Mucosa of descending colon (tissue), 3 donors: ENCODE data around the gene WDR70. TPM values are rescaled to one million over a fixed set of nuclear protein-coding genes. Genes with fewer than 3 reads are reported as not detected.
"Not testable (repeated sequence)": the region's sequence is repeated elsewhere in the genome, so short reads cannot be mapped to it uniquely, and the experiment has no call there.

ENCODE experiments used
- ATAC-seq: fragments of 200-7000 bp; cut with Tn5 transposase; one replicate; pipeline ENCODE4 v1.9.1; 2020; ENCODE audit warnings: mild to moderate bottlenecking, moderate library complexity
- DNase-seq, 3 donors: peaks; one replicate each; pipeline ENCODE4 v3.0.0-alpha.2; 2020
- H3K36me3 ChIP-seq: fragments of 200-600 bp; one replicate; pipeline ENCODE4 v1.8.0; 2021; ENCODE audit warnings: low read depth, mild to moderate bottlenecking
- H3K4me1 ChIP-seq: fragments of 200-600 bp; one replicate; pipeline ENCODE4 v1.8.0; 2021; ENCODE audit warnings: low read depth, mild to moderate bottlenecking
- H3K4me3 ChIP-seq: fragments of 200-600 bp; one replicate; pipeline ENCODE4 v1.8.0; 2021; ENCODE audit warnings: mild to moderate bottlenecking
- H3K9me3 ChIP-seq: fragments of 200-600 bp; one replicate; pipeline ENCODE4 v1.8.0; 2021; ENCODE audit warnings: mild to moderate bottlenecking
- intact Hi-C, 2 donors: fragments of 100-400 bp; cut with DNase I in 1 of 2; cut with micrococcal nuclease in 1 of 2; formaldehyde crosslinking; loops; one replicate each; pipeline versions ENCODE4 v1.11.0 to v1.11.1; 2022; cut with DNase I, micrococcal nuclease
- total RNA-seq, 3 donors: library from RNA; stranded (reverse); fragmentation: NEBNext Ultra II Directional in 2 of 3; extraction: Animal tissue kit (Norgen Biotek cat#: 25700) in 2 of 3; gene quantifications; one replicate each; pipeline versions ENCODE4 v1.2.1 to v1.2.4, GENCODE V29; 2021 to 2023
- TF ChIP-seq, protein P1 (sequence below): fragments of 200-600 bp; IDR thresholded peaks from one replicate; pipeline ENCODE4 v1.8.0; 2022; ENCODE audit warnings: antibody characterized with exemption, mild to moderate bottlenecking
- donor health status: DM: no; HTN: no; CAD: no; lungs with moderate emphysema.
- donor health status: DM: no; HTN: no; CAD: no.
- donor health status: DM: no; HTN: yes; CAD: no.

Gene WDR70
- total RNA-seq, 3 donors from 2014 or later: 19.5 to 42.5 (median 38.0) TPM

DNA sequence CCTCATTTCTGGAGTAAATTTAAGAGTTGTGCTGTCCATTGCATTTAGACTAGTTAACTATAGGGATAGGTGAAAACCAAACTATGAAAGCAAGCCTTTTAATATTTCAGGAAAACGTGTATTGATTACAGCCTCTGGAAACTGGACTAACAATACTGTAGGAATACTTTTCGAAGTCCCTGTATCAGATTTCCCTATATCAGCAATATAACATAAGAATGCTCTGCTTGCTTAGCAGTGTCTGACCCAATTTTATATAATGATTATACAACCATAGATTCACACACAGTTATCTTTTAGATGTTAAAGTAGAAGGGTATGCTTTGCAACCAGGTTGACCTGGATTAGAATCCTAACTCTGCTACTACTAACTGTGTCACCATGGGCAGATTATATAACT is 203.1 kb downstream of the WDR70 start:
- TF ChIP-seq, protein P1, sequence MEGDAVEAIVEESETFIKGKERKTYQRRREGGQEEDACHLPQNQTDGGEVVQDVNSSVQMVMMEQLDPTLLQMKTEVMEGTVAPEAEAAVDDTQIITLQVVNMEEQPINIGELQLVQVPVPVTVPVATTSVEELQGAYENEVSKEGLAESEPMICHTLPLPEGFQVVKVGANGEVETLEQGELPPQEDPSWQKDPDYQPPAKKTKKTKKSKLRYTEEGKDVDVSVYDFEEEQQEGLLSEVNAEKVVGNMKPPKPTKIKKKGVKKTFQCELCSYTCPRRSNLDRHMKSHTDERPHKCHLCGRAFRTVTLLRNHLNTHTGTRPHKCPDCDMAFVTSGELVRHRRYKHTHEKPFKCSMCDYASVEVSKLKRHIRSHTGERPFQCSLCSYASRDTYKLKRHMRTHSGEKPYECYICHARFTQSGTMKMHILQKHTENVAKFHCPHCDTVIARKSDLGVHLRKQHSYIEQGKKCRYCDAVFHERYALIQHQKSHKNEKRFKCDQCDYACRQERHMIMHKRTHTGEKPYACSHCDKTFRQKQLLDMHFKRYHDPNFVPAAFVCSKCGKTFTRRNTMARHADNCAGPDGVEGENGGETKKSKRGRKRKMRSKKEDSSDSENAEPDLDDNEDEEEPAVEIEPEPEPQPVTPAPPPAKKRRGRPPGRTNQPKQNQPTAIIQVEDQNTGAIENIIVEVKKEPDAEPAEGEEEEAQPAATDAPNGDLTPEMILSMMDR: no peak
- no peak for ATAC-seq
- Histone ChIP-seq H3K36me3 (no peaks in the 10 kb centered on the region), H3K4me3 (no peak overlapping the region), H3K9me3 (no peaks in the 10 kb centered on the region), H3K4me1 (peaks cover 7% of the 10 kb centered on the region)
- DNase-seq: no peak
- intact Hi-C loops: no loop called here

DNA sequence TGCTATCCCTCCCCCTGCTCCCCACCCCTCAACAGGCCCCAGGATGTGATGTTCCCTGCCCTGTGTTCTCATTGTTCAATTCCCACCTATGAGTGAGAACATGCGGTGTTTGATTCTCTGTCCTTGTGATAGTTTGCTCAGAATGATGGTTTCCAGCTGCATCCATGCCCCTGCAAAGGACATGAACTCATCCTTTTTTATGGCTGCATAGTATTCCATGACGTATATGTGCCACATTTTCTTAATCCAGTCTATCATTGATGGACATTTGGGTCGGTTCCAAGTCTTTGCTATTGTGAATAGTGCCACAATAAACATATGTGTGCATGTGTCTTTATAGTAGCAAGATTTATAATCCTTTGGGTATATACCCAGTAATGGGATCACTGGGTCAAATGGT is 214.2 kb downstream of the WDR70 start:
- H3K9me3 ChIP-seq, ATAC-seq, intact Hi-C loops, H3K4me3 ChIP-seq, H3K4me1 ChIP-seq, DNase-seq, H3K36me3 ChIP-seq: not testable (repeated sequence)

DNA sequence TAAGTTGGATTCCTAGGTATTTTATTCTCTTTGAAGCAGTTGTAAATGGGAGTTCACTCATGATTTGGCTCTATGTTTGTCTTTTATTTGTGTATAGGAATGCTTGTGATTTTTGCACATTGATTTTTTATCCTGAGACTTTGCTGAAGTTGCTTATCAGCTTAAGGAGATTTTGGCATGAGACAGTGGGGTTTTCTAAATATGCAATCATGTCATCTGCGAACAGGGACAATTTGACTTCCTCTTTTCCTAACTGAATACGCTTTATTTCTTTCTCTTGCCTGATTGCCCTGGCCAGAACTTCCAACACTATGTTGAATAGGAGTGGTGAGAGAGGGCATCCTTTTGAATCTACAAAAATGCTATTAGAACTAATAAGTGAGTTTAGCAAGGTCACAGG is 215.7 kb downstream of the WDR70 start:
- H3K4me1 ChIP-seq, H3K36me3 ChIP-seq, ATAC-seq, intact Hi-C loops, DNase-seq, H3K4me3 ChIP-seq, H3K9me3 ChIP-seq: not testable (repeated sequence)

DNA sequence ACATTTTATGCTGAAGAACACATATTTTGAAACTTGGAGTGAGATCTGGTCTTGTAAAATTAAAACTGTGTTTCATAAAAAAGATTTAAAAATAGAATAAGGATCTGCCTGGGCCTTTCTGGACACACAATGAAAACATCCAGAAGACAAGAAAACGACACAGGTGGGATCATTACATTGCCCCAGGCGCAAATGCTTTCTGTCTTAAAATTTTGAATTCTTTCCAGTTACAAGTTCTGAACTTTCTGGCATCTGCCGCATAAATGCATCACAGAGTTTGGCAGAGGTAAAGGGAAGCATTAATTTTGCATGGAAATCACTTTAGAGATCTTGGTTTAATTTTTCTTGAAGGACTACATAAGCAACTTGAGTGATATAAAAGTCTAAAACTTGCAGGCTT is 219.6 kb downstream of the WDR70 start:
- ATAC-seq (no peak), DNase-seq (no peak)
- H3K4me1 ChIP-seq: no peaks in the 10 kb centered on the region
- peaks cover 10% of the 10 kb centered on the region for H3K9me3 ChIP-seq
- TF ChIP-seq, protein P1: no peak
- no peak overlapping the region for H3K4me3 ChIP-seq
- intact Hi-C loops: no loop called here
- no peaks in the 10 kb centered on the region for H3K36me3 ChIP-seq

DNA sequence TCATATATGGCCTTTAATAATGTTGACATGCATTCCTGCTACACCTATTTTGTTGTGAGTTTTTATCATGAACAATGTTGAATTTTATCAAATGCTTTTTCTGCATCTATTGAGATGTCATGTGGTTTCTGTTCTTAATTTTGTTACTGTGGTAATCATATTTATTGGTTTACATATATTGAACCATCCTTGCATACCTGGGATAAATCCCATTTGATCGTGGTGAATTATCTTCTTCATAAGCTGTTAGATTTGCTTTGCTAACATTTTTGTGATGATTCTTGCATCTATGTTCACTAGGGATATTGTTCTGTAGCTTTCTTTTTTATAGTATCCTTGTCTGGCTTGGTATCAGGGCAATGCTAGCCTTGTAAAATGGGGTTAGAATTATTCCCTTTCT is 222.0 kb downstream of the WDR70 start:
- DNase-seq (no peak), ATAC-seq (no peak)
- Histone ChIP-seq H3K4me1 (no peaks in the 10 kb centered on the region), H3K9me3 (peaks cover 10% of the 10 kb centered on the region), H3K4me3 (no peak overlapping the region), H3K36me3 (no peaks in the 10 kb centered on the region)
- intact Hi-C loops: no loop called here
- TF ChIP-seq, protein P1: no peak

DNA sequence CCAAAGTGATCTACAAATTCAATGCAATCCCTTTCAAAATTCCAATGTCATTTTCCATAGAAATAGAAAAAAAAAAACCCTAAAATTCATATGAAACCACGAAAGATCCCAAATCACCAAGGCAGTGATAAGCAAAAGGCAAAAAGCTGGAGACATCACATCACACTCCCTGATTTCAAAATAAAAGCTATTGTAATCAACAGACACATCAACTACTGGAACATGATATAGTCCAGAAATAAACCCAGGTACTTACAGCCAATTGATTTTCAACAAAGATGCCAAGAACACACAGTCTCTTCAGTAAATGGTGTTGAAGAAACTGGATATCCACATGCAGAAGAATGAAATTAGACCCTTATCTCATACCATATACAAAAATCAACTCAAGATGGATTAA is 224.0 kb downstream of the WDR70 start:
- no peaks in the 10 kb centered on the region for H3K36me3 ChIP-seq
- intact Hi-C loops: no loop called here
- DNase-seq (no peak), ATAC-seq (no peak)
- H3K4me3 ChIP-seq: no peak overlapping the region
- H3K9me3 ChIP-seq: peaks cover 10% of the 10 kb centered on the region
- TF ChIP-seq, protein P1: no peak
- no peaks in the 10 kb centered on the region for H3K4me1 ChIP-seq

DNA sequence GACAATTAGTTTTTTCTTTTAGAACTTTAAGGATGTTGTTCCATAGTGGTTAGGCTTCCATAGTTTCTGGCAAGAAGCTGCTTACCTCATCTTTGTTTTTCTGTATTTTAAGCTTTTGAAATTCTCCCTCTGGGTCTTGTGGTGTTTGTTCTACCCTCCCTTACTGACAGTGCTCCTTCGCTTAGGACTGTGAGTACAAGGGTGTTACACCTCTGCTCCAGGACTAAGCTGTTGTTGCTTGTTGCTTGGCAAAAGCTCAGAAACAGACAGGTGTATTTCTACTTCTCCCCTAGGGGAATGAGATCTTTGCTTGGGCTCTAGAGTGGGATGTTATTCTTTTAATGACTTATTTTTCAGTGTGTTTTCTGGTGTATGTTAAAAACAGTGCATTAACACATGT is 225.2 kb downstream of the WDR70 start:
- Histone ChIP-seq H3K4me3 (no peak overlapping the region), H3K36me3 (no peaks in the 10 kb centered on the region), H3K9me3 (peaks cover 10% of the 10 kb centered on the region), H3K4me1 (no peaks in the 10 kb centered on the region)
- intact Hi-C loops: no loop called here
- DNase-seq (no peak), ATAC-seq (no peak)
- TF ChIP-seq, protein P1: no peak
